NCI-H510A treated with DMSO at 0.1 percent for 48 hours (cell line): ENCODE data around the gene RCL1.
"Not testable (repeated sequence)": the region's sequence is repeated elsewhere in the genome, so short reads cannot be mapped to it uniquely, and the experiment has no call there.

Source experiments
- DNase-seq: peaks from one replicate; lab custom pipeline; 2025; lab: John Stamatoyannopoulos, UW

RCL1 gene

GRCh38 chr9:4792572-4793458, at the start of gene RCL1:
Gene RCL1, plus strand, starts transcription at chr9:4792944. Its CDS starts 148 bp downstream, at chr9:4793092.
- peak; percentile 76 for DNase-seq

- no peak for DNase-seq
Observed at GRCh38 chr9:4743131-4743875, 49.4 kb upstream of the RCL1 start.

GRCh38 chr9:4746278-4747030, 46.3 kb upstream of the RCL1 start:
- no peak for DNase-seq

GRCh38 chr9:4748612-4749011, 44.1 kb upstream of the RCL1 start:
- no peak for DNase-seq

GRCh38 chr9:4750023-4750673, 42.6 kb upstream of the RCL1 start:
- DNase-seq: no peak

- not testable (repeated sequence) for DNase-seq
Observed at GRCh38 chr9:4754530-4754929, 38.2 kb upstream of the RCL1 start.

- no peak for DNase-seq
Observed at GRCh38 chr9:4755026-4755609, 37.6 kb upstream of the RCL1 start.

- no peak for DNase-seq
Observed at GRCh38 chr9:4756420-4756819, 36.3 kb upstream of the RCL1 start.

GRCh38 chr9:4760122-4760521, 32.6 kb upstream of the RCL1 start:
- no peak for DNase-seq

GRCh38 chr9:4762108-4762885, 30.4 kb upstream of the RCL1 start:
- DNase-seq: peak; percentile 45

- no peak for DNase-seq
Observed at GRCh38 chr9:4762886-4763541, 29.7 kb upstream of the RCL1 start.

GRCh38 chr9:4764033-4764432, 28.7 kb upstream of the RCL1 start:
- no peak for DNase-seq

- no peak for DNase-seq
Observed at GRCh38 chr9:4768681-4769080, 24.1 kb upstream of the RCL1 start.

GRCh38 chr9:4769321-4770080, 23.2 kb upstream of the RCL1 start:
- DNase-seq: no peak

GRCh38 chr9:4771788-4772187, 21.0 kb upstream of the RCL1 start:
- DNase-seq: no peak

- no peak for DNase-seq
Observed at GRCh38 chr9:4774209-4774608, 18.5 kb upstream of the RCL1 start.

- not testable (repeated sequence) for DNase-seq
Observed at GRCh38 chr9:4774958-4775357, 17.8 kb upstream of the RCL1 start.

- DNase-seq: no peak
Observed at GRCh38 chr9:4780651-4781050, 12.1 kb upstream of the RCL1 start.

GRCh38 chr9:4781408-4781807, 11.3 kb upstream of the RCL1 start:
- DNase-seq: no peak
